AG10803 (cell line): ENCODE data around the gene AEBP2.
"Not testable (repeated sequence)": the region's sequence is repeated elsewhere in the genome, so short reads cannot be mapped to it uniquely, and the experiment has no call there.

Experiments used
- DNase-seq: peaks from one replicate; pipeline ENCODE4 v3.0.0; 2010; ENCODE audit warnings: low read depth
- H3K4me3 ChIP-seq: 2 replicates; pipeline ENCODE4 v1.5.1; 2011; ENCODE audit warnings: mild to moderate bottlenecking, low read length, control low read depth
- CTCF ChIP-seq: conservative IDR thresholded peaks from 2 replicates; pipeline ENCODE4 v1.5.1; 2011; ENCODE audit warnings: mild to moderate bottlenecking, low read length, control low read depth, inconsistent platforms

Gene AEBP2

GRCh38 chr12:19428246-19428645, 11.0 kb upstream of the AEBP2 start:
- H3K4me3 ChIP-seq, result no peak overlapping the region
- DNase-seq, result peak; percentile 69
- no peak for TF ChIP-seq CTCF

- H3K4me3 ChIP-seq, DNase-seq: not testable (repeated sequence)
Observed at GRCh38 chr12:19429491-19429890, 9.8 kb upstream of the AEBP2 start.

GRCh38 chr12:19430988-19431387, 8.3 kb upstream of the AEBP2 start:
- no peak for DNase-seq
- no peak overlapping the region for H3K4me3 ChIP-seq
- TF ChIP-seq CTCF, result no peak

- DNase-seq, result peak; percentile 89
- H3K4me3 ChIP-seq, result no peak overlapping the region
- TF ChIP-seq CTCF, result no peak
Observed at GRCh38 chr12:19431407-19432308, 7.6 kb upstream of the AEBP2 start.

- no peak for DNase-seq
- H3K4me3 ChIP-seq, result no peak overlapping the region
- TF ChIP-seq CTCF, result no peak
Observed at GRCh38 chr12:19432309-19433170, 6.8 kb upstream of the AEBP2 start.

- no peak overlapping the region for H3K4me3 ChIP-seq
- DNase-seq, result no peak
- no peak for TF ChIP-seq CTCF
Observed at GRCh38 chr12:19434538-19434937, 4.8 kb upstream of the AEBP2 start.

- DNase-seq, result no peak
- TF ChIP-seq CTCF, result no peak
- no peak overlapping the region for H3K4me3 ChIP-seq
Observed at GRCh38 chr12:19435831-19436497, 3.3 kb upstream of the AEBP2 start.
